Activated CD8-positive, alpha-beta memory T cell treated with anti-CD3 and anti-CD28 coated beads, Interleukin-2, amount 50 U/mL, for 4 hours (primary cell): ENCODE data around the gene DSPP.
"Not testable (repeated sequence)": the region's sequence is repeated elsewhere in the genome, so short reads cannot be mapped to it uniquely, and the experiment has no call there.

Experiments
- DNase-seq: peaks from one replicate; pipeline ENCODE4 v3.0.0-alpha.2; 2020

Gene DSPP

GRCh38 chr4:87608229-87608628 is at the start of gene DSPP:
Gene DSPP (plus strand): TSS chr4:87608529. CDS start chr4:87610909, 2,380 bp downstream.
- DNase-seq: no peak

GRCh38 chr4:87559090-87559837 is 49.1 kb upstream of the DSPP start:
- DNase-seq: peak; percentile 12

GRCh38 chr4:87560802-87561201 is 47.5 kb upstream of the DSPP start:
- no peak for DNase-seq

GRCh38 chr4:87565746-87566145 is 42.6 kb upstream of the DSPP start:
- no peak for DNase-seq

GRCh38 chr4:87566276-87566675 is 42.1 kb upstream of the DSPP start:
- DNase-seq: no peak

GRCh38 chr4:87567191-87567590 is 41.1 kb upstream of the DSPP start:
- DNase-seq: no peak

GRCh38 chr4:87570290-87570805 is 38.0 kb upstream of the DSPP start:
- DNase-seq: no peak

GRCh38 chr4:87574376-87574775 is 34.0 kb upstream of the DSPP start:
- DNase-seq: not testable (repeated sequence)

- DNase-seq: no peak
These were observed 33.3 kb upstream of the DSPP start for GRCh38 chr4:87574996-87575395.

- no peak for DNase-seq
These were observed 32.9 kb upstream of the DSPP start for GRCh38 chr4:87575408-87575807.

GRCh38 chr4:87575983-87576382 is 32.3 kb upstream of the DSPP start:
- DNase-seq: no peak

GRCh38 chr4:87579478-87579877 is 28.9 kb upstream of the DSPP start:
- DNase-seq: no peak

GRCh38 chr4:87580057-87580456 is 28.3 kb upstream of the DSPP start:
- DNase-seq: no peak

GRCh38 chr4:87584222-87584908 is 24.0 kb upstream of the DSPP start:
- no peak for DNase-seq

GRCh38 chr4:87589531-87589930 is 18.8 kb upstream of the DSPP start:
- no peak for DNase-seq

GRCh38 chr4:87592124-87592523 is 16.2 kb upstream of the DSPP start:
- DNase-seq: no peak

- no peak for DNase-seq
These were observed 7.0 kb upstream of the DSPP start for GRCh38 chr4:87601361-87601760.

- DNase-seq: no peak
These were observed 6.1 kb downstream of the DSPP start for GRCh38 chr4:87614292-87614890.

GRCh38 chr4:87616268-87616667 is 7.9 kb downstream of the DSPP start:
- no peak for DNase-seq

GRCh38 chr4:87620086-87620485 is 11.8 kb downstream of the DSPP start:
- no peak for DNase-seq

- no peak for DNase-seq
These were observed 12.2 kb downstream of the DSPP start for GRCh38 chr4:87620491-87620890.

- no peak for DNase-seq
These were observed 14.0 kb downstream of the DSPP start for GRCh38 chr4:87622303-87622702.

GRCh38 chr4:87624698-87625097 is 16.4 kb downstream of the DSPP start:
- no peak for DNase-seq

GRCh38 chr4:87631668-87632067 is 23.3 kb downstream of the DSPP start:
- no peak for DNase-seq
